Fibroblast of pulmonary artery (primary cell): ENCODE data around the gene MTHFR.

Experiments
- DNase-seq: peaks from one replicate; pipeline ENCODE4 v3.0.0-alpha.2; 2010; ENCODE audit warnings: low read depth
- H3K4me3 ChIP-seq: replicated peaks from 2 replicates; pipeline ENCODE4 v1.5.1; 2011; ENCODE audit warnings: low read depth, mild to moderate bottlenecking, control low read depth, low read length, moderate library complexity
- CTCF ChIP-seq: IDR thresholded peaks from 2 replicates; pipeline ENCODE4 v1.5.1; 2011; ENCODE audit warnings: mild to moderate bottlenecking, control low read depth, low read length, inconsistent platforms; ENCODE audit errors: missing control alignments

Gene MTHFR

GRCh38 chr1:11774753-11775152 is 31.0 kb downstream of the MTHFR start:
- no peak for TF ChIP-seq CTCF
- DNase-seq: no peak
- H3K4me3 ChIP-seq: no peak overlapping the region

DNA sequence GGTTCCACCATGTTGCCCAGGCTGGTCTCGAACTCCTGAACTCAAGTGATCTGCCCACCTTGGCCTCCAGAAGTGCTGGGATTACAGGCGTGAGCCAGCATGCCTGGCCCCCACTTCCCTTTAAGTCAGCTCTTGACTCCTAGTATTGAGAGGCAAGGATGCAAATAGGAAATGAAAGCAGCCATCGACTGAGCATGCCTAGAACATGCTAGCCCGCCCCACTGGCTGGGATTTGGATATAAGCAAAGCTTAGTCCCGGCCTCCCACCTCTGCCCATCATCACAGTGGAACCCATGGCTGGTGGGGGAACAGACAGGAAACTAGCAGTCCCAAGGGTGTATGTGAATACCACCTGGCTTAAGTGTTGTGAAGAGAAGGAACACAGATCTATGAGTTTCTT is 33.3 kb downstream of the MTHFR start:
- no peak overlapping the region for H3K4me3 ChIP-seq
- no peak for TF ChIP-seq CTCF
- DNase-seq: no peak

DNA sequence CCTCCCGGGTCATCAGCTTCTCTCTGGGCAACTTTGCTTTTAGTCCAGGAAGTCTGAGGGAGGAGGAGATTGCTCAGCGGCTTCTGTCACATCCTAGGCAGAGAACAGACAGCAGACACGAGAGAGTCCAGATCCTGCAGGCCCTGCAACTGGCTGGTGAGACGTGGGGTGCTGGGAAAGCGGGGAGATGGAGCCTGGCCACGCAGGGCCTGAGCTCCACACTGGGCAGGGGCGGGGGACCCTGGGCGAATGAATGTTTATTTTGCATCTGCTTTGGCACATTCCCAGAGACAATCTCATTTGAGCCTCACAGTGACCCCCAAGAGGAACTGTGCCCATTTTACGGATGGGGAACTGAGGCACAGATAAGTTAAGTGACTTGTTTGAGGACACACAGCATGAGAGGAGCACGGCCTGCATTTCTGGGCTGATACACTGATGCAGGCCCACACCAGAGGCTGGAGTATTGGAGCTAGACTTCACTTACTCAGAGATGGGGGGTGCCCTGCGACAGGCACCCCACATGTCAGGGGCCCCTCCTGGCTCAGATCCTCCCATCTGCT is 34.2 kb downstream of the MTHFR start:
- no peak overlapping the region for H3K4me3 ChIP-seq
- no peak for TF ChIP-seq CTCF
- no peak for DNase-seq

GRCh38 chr1:11770011-11770410 is 35.8 kb downstream of the MTHFR start:
- no peak overlapping the region for H3K4me3 ChIP-seq
- TF ChIP-seq CTCF: no peak
- no peak for DNase-seq

DNA sequence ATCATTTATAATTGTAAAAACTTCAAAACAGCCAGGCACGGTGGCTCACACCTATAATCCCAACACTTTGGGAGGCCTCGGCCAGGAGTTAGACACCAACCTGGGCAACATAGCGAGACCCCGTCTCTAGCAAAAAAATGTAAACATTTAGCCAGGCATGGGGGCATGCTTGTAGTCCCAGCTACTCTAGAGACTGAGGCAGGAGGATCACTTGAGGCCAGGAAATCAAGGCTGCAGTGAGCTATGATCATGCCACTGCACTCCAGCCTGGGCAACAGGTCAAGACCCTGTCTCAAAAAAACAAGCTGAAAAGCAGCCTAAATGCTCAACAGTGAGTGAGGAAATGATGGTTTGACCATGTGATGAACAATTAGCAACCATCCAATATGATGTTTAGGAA is 36.5 kb downstream of the MTHFR start:
- TF ChIP-seq CTCF: no peak
- no peak overlapping the region for H3K4me3 ChIP-seq
- no peak for DNase-seq

GRCh38 chr1:11768821-11769220 is 36.9 kb downstream of the MTHFR start:
- no peak for TF ChIP-seq CTCF
- H3K4me3 ChIP-seq: no peak overlapping the region
- DNase-seq: no peak

- DNase-seq: no peak
- no peak overlapping the region for H3K4me3 ChIP-seq
- TF ChIP-seq CTCF: no peak
These were observed 37.7 kb downstream of the MTHFR start for GRCh38 chr1:11767922-11768704.
